GM23338 (cell line): ENCODE measurements around the gene CDC42BPG. TPM values are rescaled to one million over a fixed set of nuclear protein-coding genes. Genes with fewer than 3 reads are reported as not detected.
A peak's percentile ranks its signal among the peaks of the same experiment; 100 is the strongest.

Experiments
- ATAC-seq: fragments of 200-7000 bp; cut with Tn5 transposase; 3 replicates; pipeline ENCODE4 v1.9.1; 2020
- DNase-seq: peaks from one replicate; pipeline ENCODE4 v3.0.0-alpha.2; 2015; ENCODE audit warnings: low spot score
- H2AFZ ChIP-seq: fragments of 200-600 bp; sonication (generic); 2 replicates; pipeline ENCODE4 v1.8.0; 2016; ENCODE audit warnings: antibody characterized with exemption, mild to moderate bottlenecking, moderate library complexity
- H3F3A ChIP-seq: fragments of 200-600 bp; sonication (generic); replicated peaks from 2 replicates; pipeline ENCODE4 v1.8.0; 2017; ENCODE audit warnings: antibody characterized with exemption, mixed run types, low read depth
- H3K27ac ChIP-seq: fragments of 200-600 bp; sonication (generic); 2 replicates; pipeline ENCODE4 v1.6.1; 2016; ENCODE audit warnings: low read depth
- H3K27me3 ChIP-seq: fragments of 200-600 bp; sonication (generic); 2 replicates; pipeline ENCODE4 v1.8.0; 2016; ENCODE audit warnings: mild to moderate bottlenecking, mixed run types, moderate library complexity; ENCODE audit not compliant: insufficient read depth
- H3K36me3 ChIP-seq: fragments of 200-600 bp; sonication (generic); 2 replicates; pipeline ENCODE4 v1.8.0; 2016; ENCODE audit warnings: mild to moderate bottlenecking; ENCODE audit not compliant: insufficient read depth
- H3K4me1 ChIP-seq: fragments of 200-600 bp; sonication (generic); 2 replicates; pipeline ENCODE4 v1.8.0; 2016; ENCODE audit warnings: mild to moderate bottlenecking, moderate library complexity; ENCODE audit not compliant: insufficient read depth
- H3K4me2 ChIP-seq: fragments of 200-600 bp; sonication (generic); 2 replicates; pipeline ENCODE4 v1.7.1; 2017; ENCODE audit warnings: mixed run types
- H3K4me3 ChIP-seq: fragments of 200-600 bp; sonication (generic); 2 replicates; pipeline ENCODE4 v1.6.1; 2016; ENCODE audit warnings: mixed run types
- H3K79me2 ChIP-seq: fragments of 200-600 bp; sonication (generic); replicated peaks from 2 replicates; pipeline ENCODE4 v1.8.0; 2017; ENCODE audit warnings: mild to moderate bottlenecking; ENCODE audit not compliant: insufficient read depth
- H3K9me2 ChIP-seq: fragments of 200-600 bp; sonication (generic); 2 replicates; pipeline ENCODE4 v1.8.0; 2017; ENCODE audit not compliant: insufficient read depth
- H4K20me1 ChIP-seq: fragments of 200-600 bp; sonication (generic); replicated peaks from 2 replicates; pipeline ENCODE4 v1.8.0; 2017; ENCODE audit warnings: mild to moderate bottlenecking; ENCODE audit not compliant: insufficient read depth
- H3K27ac Mint-ChIP-seq: 2 replicates; pipeline ENCODE4 v1.8.0; 2020; ENCODE audit warnings: inconsistent platforms, mild to moderate bottlenecking, moderate library complexity, mixed read lengths
- H3K27me3 Mint-ChIP-seq: 3 replicates; pipeline ENCODE4 v1.8.0; 2022; ENCODE audit warnings: low read depth, mild to moderate bottlenecking, moderate library complexity, mixed read lengths, inconsistent platforms; ENCODE audit not compliant: insufficient read depth, poor library complexity
- H3K36me3 Mint-ChIP-seq: 3 replicates; pipeline ENCODE4 v1.8.0; 2021; ENCODE audit warnings: low read depth, mild to moderate bottlenecking, inconsistent platforms, moderate library complexity, mixed read lengths
- H3K4me1 Mint-ChIP-seq: 3 replicates; pipeline ENCODE4 v1.8.0; 2020; ENCODE audit warnings: mild to moderate bottlenecking, inconsistent platforms, mixed read lengths
- H3K4me3 Mint-ChIP-seq: 3 replicates; pipeline ENCODE4 v1.8.0; 2021; ENCODE audit warnings: moderate library complexity, mild to moderate bottlenecking, inconsistent platforms, mixed read lengths
- H3K9me3 Mint-ChIP-seq: 3 replicates; pipeline ENCODE4 v1.8.0; 2020; ENCODE audit warnings: moderate library complexity, mild to moderate bottlenecking, inconsistent platforms, mixed read lengths
- CREB1 ChIP-seq: fragments of 250-450 bp; sonication (Bioruptor Pico); IDR thresholded peaks from 2 replicates; pipeline ENCODE4 v1.5.0; 2020; ENCODE audit warnings: low read depth, mild to moderate bottlenecking, moderate library complexity
- EZH2phosphoT487 ChIP-seq: fragments of 200-600 bp; sonication (generic); IDR thresholded peaks from one replicate; pipeline ENCODE4 v1.8.1; 2018; ENCODE audit warnings: antibody characterized with exemption; ENCODE audit not compliant: unreplicated experiment
- JUNB ChIP-seq: IDR thresholded peaks from one replicate; pipeline ENCODE4 v1.6.1; 2016; ENCODE audit warnings: antibody characterized with exemption; ENCODE audit not compliant: unreplicated experiment
- NANOG ChIP-seq: IDR thresholded peaks from 2 replicates; pipeline ENCODE4 v1.6.1; 2016; ENCODE audit warnings: antibody characterized with exemption, borderline replicate concordance
- STAT1 ChIP-seq: IDR thresholded peaks from one replicate; pipeline ENCODE4 v1.6.1; 2016; ENCODE audit warnings: antibody characterized with exemption; ENCODE audit not compliant: unreplicated experiment
- ZNF114 ChIP-seq: fragments of 250-450 bp; sonication (Bioruptor Pico); IDR thresholded peaks from 2 replicates; pipeline ENCODE4 v1.5.0; 2020; ENCODE audit warnings: mild to moderate bottlenecking, moderate library complexity
- polyA plus RNA-seq: library from polyadenylated mRNA; unstranded; fragments of >200 nt; fragmentation: Nextera tagmentation; extraction: Ambion mirVana; gene quantifications from 2 replicates; pipeline ENCODE4 v1.2.1, GENCODE V29; 2016
- total RNA-seq: library from RNA; depleted of rRNA; stranded (reverse); fragments of >200 nt; shearing (Covaris generic); gene quantifications from 2 replicates; pipeline ENCODE4 v1.2.3, GENCODE V29; 2014
- TF ChIP-seq, protein P1 (sequence below), 2 experiments: fragments of 200-600 bp in 1 of 2; sonication (generic) in 1 of 2; conservative IDR thresholded peaks; 2 replicates each; pipeline versions ENCODE4 v1.5.1 to v1.6.1; 2016 to 2017; ENCODE audit warnings: antibody characterized with exemption in 2 of 2, low read depth in 2 of 2, mild to moderate bottlenecking in 2 of 2, moderate library complexity in 1 of 2
- TF ChIP-seq, protein P2 (sequence below): IDR thresholded peaks from 2 replicates; pipeline ENCODE4 v1.6.1; 2016; ENCODE audit warnings: antibody characterized with exemption

Gene CDC42BPG
- total and polyA plus RNA-seq, 2 experiments from 2014 or later, result 2.3 to 11.6 TPM

DNA sequence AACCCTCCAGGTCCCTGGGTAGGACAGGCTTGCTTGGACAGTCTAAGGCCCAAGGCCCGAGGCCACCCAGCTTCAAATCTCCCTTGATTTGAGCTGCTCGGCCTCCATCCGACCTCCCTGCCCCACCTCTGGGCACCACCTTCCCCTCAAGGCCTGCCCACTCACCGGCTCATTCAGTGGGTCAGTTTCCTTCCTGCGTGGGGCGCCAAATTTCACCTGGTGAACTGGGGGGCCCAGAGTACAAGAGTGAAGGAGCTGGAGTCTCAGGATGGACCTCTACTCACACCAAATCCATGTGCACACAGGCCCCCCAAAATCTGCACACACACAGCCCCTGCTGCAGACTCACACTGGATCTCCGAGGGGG, 45.2 kb downstream of the CDC42BPG start:
- ATAC-seq (no peak), DNase-seq (no peak)
- Mint-ChIP-seq H3K36me3 (no peaks in the 10 kb centered on the region; the same call in 1 of the 3 replicates), H3K27me3 (peaks cover 4% of the 10 kb centered on the region), H3K4me1 (peaks cover 9% of the 10 kb centered on the region), H3K27ac (no peak overlapping the region), H3K4me3 (no peak overlapping the region; the same call in 2 of the 3 replicates), H3K9me3 (no peaks in the 10 kb centered on the region)
- H3K4me3 ChIP-seq, result no peak overlapping the region
- H3F3A ChIP-seq, result peaks cover 3% of the 10 kb centered on the region; the same call in 1 of the 2 replicates
- no peak for TF ChIP-seq STAT1
- TF ChIP-seq, protein P1, sequence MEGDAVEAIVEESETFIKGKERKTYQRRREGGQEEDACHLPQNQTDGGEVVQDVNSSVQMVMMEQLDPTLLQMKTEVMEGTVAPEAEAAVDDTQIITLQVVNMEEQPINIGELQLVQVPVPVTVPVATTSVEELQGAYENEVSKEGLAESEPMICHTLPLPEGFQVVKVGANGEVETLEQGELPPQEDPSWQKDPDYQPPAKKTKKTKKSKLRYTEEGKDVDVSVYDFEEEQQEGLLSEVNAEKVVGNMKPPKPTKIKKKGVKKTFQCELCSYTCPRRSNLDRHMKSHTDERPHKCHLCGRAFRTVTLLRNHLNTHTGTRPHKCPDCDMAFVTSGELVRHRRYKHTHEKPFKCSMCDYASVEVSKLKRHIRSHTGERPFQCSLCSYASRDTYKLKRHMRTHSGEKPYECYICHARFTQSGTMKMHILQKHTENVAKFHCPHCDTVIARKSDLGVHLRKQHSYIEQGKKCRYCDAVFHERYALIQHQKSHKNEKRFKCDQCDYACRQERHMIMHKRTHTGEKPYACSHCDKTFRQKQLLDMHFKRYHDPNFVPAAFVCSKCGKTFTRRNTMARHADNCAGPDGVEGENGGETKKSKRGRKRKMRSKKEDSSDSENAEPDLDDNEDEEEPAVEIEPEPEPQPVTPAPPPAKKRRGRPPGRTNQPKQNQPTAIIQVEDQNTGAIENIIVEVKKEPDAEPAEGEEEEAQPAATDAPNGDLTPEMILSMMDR (conservative IDR thresholded peaks at IDR 0.05; ENCODE audit: low read depth in 2 of 2), result peak in 1 of 2 experiments; percentile 13; a peak in 1 of 4 replicates
- TF ChIP-seq, protein P2, sequence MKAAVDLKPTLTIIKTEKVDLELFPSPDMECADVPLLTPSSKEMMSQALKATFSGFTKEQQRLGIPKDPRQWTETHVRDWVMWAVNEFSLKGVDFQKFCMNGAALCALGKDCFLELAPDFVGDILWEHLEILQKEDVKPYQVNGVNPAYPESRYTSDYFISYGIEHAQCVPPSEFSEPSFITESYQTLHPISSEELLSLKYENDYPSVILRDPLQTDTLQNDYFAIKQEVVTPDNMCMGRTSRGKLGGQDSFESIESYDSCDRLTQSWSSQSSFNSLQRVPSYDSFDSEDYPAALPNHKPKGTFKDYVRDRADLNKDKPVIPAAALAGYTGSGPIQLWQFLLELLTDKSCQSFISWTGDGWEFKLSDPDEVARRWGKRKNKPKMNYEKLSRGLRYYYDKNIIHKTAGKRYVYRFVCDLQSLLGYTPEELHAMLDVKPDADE, result no peak
- no peaks in the 10 kb centered on the region for H3K9me2 ChIP-seq
- H3K36me3 ChIP-seq, result no peaks in the 10 kb centered on the region
- no peak overlapping the region for H2AFZ ChIP-seq
- no peak overlapping the region for H3K27ac ChIP-seq
- H3K79me2 ChIP-seq, result no peaks in the 10 kb centered on the region
- H4K20me1 ChIP-seq, result no peaks in the 10 kb centered on the region
- no peaks in the 10 kb centered on the region for H3K27me3 ChIP-seq
- no peak overlapping the region for H3K4me2 ChIP-seq
- H3K4me1 ChIP-seq, result peaks cover 4% of the 10 kb centered on the region; the same call in 1 of the 2 replicates

GRCh38 chr11:64796757-64797541, 47.5 kb downstream of the CDC42BPG start:
- Mint-ChIP-seq H3K36me3 (no peaks in the 10 kb centered on the region; the same call in 2 of the 3 replicates), H3K9me3 (no peaks in the 10 kb centered on the region), H3K27me3 (peaks cover 2% of the 10 kb centered on the region), H3K4me3 (no peak overlapping the region), H3K27ac (no peak overlapping the region), H3K4me1 (no peaks in the 10 kb centered on the region; the same call in 2 of the 3 replicates)
- no peak overlapping the region for H2AFZ ChIP-seq
- H3K4me1 ChIP-seq, result no peaks in the 10 kb centered on the region; the same call in 1 of the 2 replicates
- no peaks in the 10 kb centered on the region for H3K9me2 ChIP-seq
- H3K27me3 ChIP-seq, result no peaks in the 10 kb centered on the region
- no peak for ATAC-seq
- H3K36me3 ChIP-seq, result no peaks in the 10 kb centered on the region
- no peaks in the 10 kb centered on the region for H3F3A ChIP-seq
- no peaks in the 10 kb centered on the region for H3K79me2 ChIP-seq
- H3K4me3 ChIP-seq, result no peak overlapping the region
- no peaks in the 10 kb centered on the region for H4K20me1 ChIP-seq
- DNase-seq, result no peak
- no peak overlapping the region for H3K4me2 ChIP-seq
- TF ChIP-seq NANOG (no peak), ZNF114 (no peak), JUNB (no peak), CREB1 (no peak), EZH2phosphoT487 (no peak)
- TF ChIP-seq, protein P2, result no peak
- TF ChIP-seq, protein P1 (conservative IDR thresholded peaks at IDR 0.05; ENCODE audit: low read depth in 2 of 2), result no peak
- H3K27ac ChIP-seq, result no peak overlapping the region
